ENCODE data around the gene CEP72. TPM values are rescaled to one million over a fixed set of nuclear protein-coding genes. Genes with fewer than 3 reads are reported as not detected.
A peak's percentile ranks its signal among the peaks of the same experiment; 100 is the strongest.

The CEP72 gene
- total RNA-seq, 1 donor from 2014 or later = 27.2 TPM

- no peaks in the 10 kb centered on the region for H3K9me3 Mint-ChIP-seq
- peak overlapping the region; percentile 16 for H3K4me3 Mint-ChIP-seq
- no peak overlapping the region for H3K27ac Mint-ChIP-seq (ENCODE audit: unreplicated experiment)
- TF ChIP-seq CTCF (conservative IDR thresholded peaks at IDR 0.05) = no peak
- peaks cover under 1% of the 10 kb centered on the region for H3K36me3 Mint-ChIP-seq (ENCODE audit: low read depth)
- no peak for DNase-seq (ENCODE audit: low read depth, low spot score)
- H3K27me3 Mint-ChIP-seq (ENCODE audit: low read depth) = peaks cover under 1% of the 10 kb centered on the region
- H3K4me1 Mint-ChIP-seq = peaks cover 7% of the 10 kb centered on the region
These were observed 4.4 kb upstream of the CEP72 start for GRCh38 chr5:607541-608428.

GRCh38 chr5:608429-609370 lies 3.4 kb upstream of the CEP72 start:
- peak overlapping the region; percentile 64 for H3K4me3 Mint-ChIP-seq
- peaks cover 3% of the 10 kb centered on the region for H3K36me3 Mint-ChIP-seq (ENCODE audit: low read depth)
- no peak for TF ChIP-seq CTCF (conservative IDR thresholded peaks at IDR 0.05)
- H3K4me1 Mint-ChIP-seq = peaks cover 11% of the 10 kb centered on the region
- no peak overlapping the region for H3K27ac Mint-ChIP-seq (ENCODE audit: unreplicated experiment)
- no peaks in the 10 kb centered on the region for H3K9me3 Mint-ChIP-seq
- H3K27me3 Mint-ChIP-seq (ENCODE audit: low read depth) = no peaks in the 10 kb centered on the region
- DNase-seq (ENCODE audit: low read depth, low spot score) = no peak

- Mint-ChIP-seq H3K27ac (ENCODE audit: unreplicated experiment) (no peak overlapping the region), H3K9me3 (no peaks in the 10 kb centered on the region), H3K36me3 (ENCODE audit: low read depth) (peaks cover 5% of the 10 kb centered on the region), H3K4me1 (peaks cover 19% of the 10 kb centered on the region), H3K4me3 (peak overlapping the region; percentile 64), H3K27me3 (ENCODE audit: low read depth) (no peaks in the 10 kb centered on the region)
- DNase-seq (ENCODE audit: low read depth, low spot score) = no peak
- TF ChIP-seq CTCF (conservative IDR thresholded peaks at IDR 0.05) = no peak
These were observed 2.6 kb upstream of the CEP72 start for GRCh38 chr5:609506-609905.

GRCh38 chr5:610011-610743 lies 2.0 kb upstream of the CEP72 start:
- Mint-ChIP-seq H3K27ac (ENCODE audit: unreplicated experiment) (no peak overlapping the region), H3K27me3 (ENCODE audit: low read depth) (no peaks in the 10 kb centered on the region), H3K36me3 (ENCODE audit: low read depth) (peaks cover 9% of the 10 kb centered on the region), H3K4me3 (peak overlapping the region; percentile 85), H3K4me1 (peaks cover 23% of the 10 kb centered on the region), H3K9me3 (no peaks in the 10 kb centered on the region)
- no peak for DNase-seq (ENCODE audit: low read depth, low spot score)
- TF ChIP-seq CTCF (conservative IDR thresholded peaks at IDR 0.05) = no peak
